D721Med (cell line): ENCODE results near the gene CLCA1.

Source experiments
- DNase-seq: peaks from one replicate; pipeline ENCODE4 v3.0.0; 2011; ENCODE audit warnings: low spot score; ENCODE audit not compliant: insufficient read length
- FAIRE-seq: peaks from 2 replicates; lab custom pipeline; 2011; peaks lifted over from hg19 to GRCh38; lab: Jason Lieb, UNC
- CTCF ChIP-seq: IDR thresholded peaks from 2 replicates; pipeline ENCODE4 v1.5.1; 2012; ENCODE audit warnings: mild to moderate bottlenecking, control low read depth; ENCODE audit not compliant: insufficient read depth; ENCODE audit errors: missing control alignments

Gene CLCA1

GRCh38 chr1:86502721-86503405 is 34.1 kb downstream of the CLCA1 start:
- no peak for DNase-seq
- FAIRE-seq, result no peak
- TF ChIP-seq CTCF, result no peak

GRCh38 chr1:86503406-86504136 is 34.8 kb downstream of the CLCA1 start:
- no peak for FAIRE-seq
- no peak for DNase-seq
- TF ChIP-seq CTCF, result no peak

GRCh38 chr1:86504137-86504479 is 35.4 kb downstream of the CLCA1 start:
- FAIRE-seq (no peak), DNase-seq (no peak)
- no peak for TF ChIP-seq CTCF

GRCh38 chr1:86504895-86505563 is 36.3 kb downstream of the CLCA1 start:
- DNase-seq, result no peak
- no peak for TF ChIP-seq CTCF
- FAIRE-seq, result no peak

- DNase-seq, result no peak
- TF ChIP-seq CTCF, result no peak
- no peak for FAIRE-seq
Observed at GRCh38 chr1:86505564-86505902, 36.8 kb downstream of the CLCA1 start.

GRCh38 chr1:86507935-86508582 is 39.3 kb downstream of the CLCA1 start:
- TF ChIP-seq CTCF, result peak; percentile 32
- FAIRE-seq, result peak; percentile 46
- DNase-seq, result no peak
